ENCODE data around the gene TFDP2.
"Not testable (repeated sequence)": the region's sequence is repeated elsewhere in the genome, so short reads cannot be mapped to it uniquely, and the experiment has no call there.

TFDP2 gene

DNA sequence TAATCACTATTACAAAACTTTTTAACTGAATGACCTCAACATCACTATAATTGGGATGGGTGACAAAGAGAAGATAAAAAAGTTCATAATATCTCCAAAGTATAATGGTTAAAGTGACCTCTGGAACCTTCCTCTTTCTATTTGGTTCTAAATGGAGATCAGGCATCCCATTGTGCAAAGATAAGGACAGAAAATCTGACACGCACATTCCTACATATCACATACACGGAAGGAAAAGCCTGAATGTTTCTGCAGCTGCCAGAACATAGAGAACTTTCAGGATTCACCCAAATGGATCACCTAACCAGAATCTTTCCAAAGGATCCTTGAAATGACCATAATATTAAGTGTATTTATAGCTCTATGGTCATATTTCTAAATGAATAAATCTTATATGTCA is 128.2 kb downstream of the TFDP2 start:
- DNase-seq (ENCODE audit: low spot score), result no peak

DNA sequence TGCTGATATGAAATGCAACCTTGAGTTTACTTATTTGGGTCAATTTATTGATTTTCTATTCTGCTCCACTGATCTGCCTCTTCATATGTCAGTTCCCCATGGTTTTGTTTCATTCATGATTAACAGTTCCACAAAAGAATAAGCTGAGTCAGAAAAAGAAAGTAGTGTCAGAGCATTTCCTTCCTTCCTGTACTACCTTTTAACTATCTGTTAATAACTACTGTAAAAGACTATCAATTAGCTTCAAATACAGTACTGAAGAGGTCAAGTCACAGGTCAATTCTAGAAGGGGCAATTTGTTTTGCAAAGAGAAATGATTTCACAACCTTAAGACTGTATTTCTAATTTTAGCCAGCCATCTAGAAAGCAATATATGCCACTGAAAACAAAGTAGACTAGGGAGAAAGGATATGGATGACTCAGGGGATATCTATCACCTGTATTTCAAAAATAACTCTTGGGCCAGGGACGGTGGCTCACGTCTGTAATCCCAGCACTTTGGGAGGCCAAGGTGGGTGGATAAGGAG is 129.5 kb downstream of the TFDP2 start:
- no peak for DNase-seq (ENCODE audit: low spot score)

DNA sequence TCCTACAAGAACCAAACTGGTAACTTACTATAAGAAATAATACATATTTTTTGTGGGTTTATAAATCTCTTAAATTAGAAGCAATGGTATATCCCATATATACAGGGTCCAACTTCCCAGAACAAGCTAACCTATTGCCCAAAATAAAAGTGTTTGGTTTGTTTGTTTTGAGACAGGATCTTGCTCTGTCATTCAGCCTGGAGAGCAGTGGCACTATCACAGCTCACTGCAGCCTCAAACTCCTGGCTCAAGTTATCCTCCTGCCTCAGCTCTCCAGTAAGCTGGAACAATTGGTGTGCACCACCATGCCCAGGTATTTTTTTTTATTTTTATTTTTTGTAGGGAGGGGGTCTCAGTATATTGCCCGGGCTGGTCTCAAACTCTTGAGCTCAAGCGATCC is 135.4 kb downstream of the TFDP2 start:
- DNase-seq (ENCODE audit: low spot score), result no peak

DNA sequence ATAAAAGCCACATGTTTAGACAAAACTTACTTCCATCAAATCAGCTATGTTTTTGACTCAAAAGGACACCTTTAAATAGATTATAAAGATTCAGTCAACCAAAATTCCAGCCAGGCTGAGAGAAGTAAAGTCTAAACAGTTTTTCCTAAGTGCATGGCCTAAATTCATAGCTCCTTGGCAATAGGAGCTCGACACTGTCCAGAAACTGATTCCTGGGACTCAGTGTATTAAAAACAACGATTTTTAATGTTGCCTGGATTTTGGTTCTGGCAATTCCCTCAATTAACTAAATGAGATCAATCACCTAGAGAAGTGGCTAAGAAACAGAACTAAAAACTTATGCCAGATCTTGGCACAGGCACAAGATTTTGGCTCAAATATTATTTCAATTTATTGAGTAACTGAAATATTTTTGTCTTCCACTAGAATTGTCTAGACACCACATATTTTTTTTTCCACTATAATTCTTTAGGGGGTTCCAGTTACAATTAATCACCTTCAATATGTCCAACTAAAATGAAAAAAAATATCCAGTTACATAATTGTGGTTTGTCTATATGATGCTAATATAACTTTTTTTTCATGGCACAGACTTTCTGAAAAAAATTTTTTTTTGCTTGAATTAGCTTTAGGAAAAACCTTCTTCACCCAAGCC is 135.9 kb downstream of the TFDP2 start:
- no peak for DNase-seq (ENCODE audit: low spot score)

DNA sequence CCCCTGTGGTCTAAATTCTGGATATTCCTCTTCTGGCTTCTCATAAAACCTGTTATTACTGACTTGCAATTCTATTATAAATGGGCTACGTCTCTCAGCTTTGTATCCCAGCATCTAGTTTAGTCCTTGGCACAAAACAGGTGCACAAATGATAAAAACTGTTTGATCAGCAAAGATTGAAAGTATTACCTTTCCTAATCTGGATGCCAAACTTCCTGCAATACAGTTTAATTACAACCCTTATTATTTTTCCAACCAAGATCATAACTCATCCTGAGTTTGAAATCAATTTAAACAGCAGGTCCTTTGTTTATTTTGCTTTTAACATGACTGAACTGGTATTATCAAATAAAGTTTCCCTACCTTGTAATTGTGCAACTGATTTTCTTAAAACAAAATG is 140.3 kb downstream of the TFDP2 start:
- DNase-seq (ENCODE audit: low spot score), result no peak

DNA sequence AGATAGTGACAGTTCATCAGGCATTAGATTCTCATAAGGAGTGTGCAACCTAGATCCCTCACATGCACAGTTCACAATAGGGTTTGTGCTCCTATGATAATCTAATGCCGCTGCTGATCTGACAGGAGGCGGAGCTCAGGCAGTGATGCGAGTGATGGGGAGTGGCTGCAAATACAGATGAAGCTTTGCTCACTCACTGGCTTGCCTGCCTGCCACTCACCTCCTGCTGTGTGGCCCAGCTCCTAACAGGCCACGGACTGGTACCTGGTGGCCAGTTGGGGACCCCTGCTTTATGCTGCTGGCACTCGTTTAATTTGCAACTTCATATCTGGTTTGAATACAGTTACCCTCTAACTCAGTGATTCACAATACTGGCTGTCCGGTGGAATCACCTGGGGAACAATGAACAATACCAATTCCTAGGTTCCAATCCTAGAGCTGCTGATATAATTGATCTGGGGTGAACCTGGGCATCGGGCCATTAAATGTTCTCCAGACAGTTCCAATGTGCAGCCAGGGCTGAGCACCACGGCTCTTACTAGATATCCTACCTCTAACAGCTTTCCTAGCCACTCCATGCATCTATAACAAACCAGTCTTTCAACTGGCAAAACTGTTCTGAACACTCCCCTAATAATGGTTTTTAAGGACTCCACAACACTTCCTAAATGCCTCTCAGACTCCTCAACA is 141.5 kb downstream of the TFDP2 start:
- no peak for DNase-seq (ENCODE audit: low spot score)

DNA sequence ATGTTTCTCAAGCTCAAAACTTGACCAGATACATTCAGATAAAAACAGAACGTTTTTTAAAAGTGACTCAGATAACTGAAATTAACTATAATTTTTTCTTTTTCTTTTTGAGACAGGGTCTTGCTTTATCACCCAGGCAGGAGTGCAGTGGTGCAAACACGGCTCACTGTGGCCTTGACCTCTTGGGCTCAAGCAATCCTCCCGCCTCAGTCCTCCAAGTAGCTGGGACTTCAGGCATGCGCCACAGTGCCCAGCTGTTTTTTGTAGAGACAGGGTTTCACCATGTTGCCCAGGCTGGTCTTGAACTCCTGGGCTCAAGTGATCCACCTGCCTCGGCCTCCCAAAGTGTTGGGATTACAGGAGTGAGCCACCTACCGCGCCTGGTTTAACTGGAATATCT is 144.4 kb downstream of the TFDP2 start:
- DNase-seq (ENCODE audit: low spot score), result not testable (repeated sequence)

DNA sequence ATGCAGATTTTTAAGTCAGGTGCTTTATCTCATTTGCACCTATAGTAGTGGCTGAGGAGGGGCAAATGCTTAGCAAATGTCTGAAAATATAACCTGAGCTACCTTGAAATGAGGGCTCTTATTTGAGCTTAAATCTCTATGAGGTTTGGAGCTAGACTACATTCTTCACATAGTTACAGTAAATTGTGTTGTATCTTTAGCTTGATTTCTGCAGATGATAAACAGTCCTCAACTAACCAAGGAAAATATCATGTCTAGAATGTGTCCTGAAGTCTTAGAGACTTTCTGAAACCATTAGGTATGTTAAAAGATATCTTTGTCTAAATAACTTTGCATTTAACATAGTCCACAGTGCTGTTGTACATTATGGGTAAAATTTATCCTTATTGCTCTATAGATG is 145.3 kb downstream of the TFDP2 start:
- DNase-seq (ENCODE audit: low spot score), result no peak

DNA sequence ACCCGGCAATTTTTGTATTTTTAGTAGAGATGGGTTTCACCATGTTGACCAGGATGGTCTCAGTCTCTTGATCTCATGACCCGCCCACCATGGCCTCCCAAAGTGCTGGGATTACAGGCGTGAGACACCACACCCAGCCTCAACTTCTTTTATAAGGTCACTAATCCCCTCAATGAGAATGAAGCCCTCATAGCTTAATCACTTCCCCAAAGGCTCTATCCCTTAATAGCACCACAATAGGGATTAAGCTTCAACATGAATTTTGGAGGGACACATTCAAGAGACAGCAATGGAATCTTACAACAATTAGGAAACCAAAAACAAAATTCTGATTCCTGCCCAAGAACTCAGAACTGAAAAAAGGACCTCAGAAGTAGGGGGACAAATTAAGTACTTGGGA is 146.1 kb downstream of the TFDP2 start:
- no peak for DNase-seq (ENCODE audit: low spot score)

DNA sequence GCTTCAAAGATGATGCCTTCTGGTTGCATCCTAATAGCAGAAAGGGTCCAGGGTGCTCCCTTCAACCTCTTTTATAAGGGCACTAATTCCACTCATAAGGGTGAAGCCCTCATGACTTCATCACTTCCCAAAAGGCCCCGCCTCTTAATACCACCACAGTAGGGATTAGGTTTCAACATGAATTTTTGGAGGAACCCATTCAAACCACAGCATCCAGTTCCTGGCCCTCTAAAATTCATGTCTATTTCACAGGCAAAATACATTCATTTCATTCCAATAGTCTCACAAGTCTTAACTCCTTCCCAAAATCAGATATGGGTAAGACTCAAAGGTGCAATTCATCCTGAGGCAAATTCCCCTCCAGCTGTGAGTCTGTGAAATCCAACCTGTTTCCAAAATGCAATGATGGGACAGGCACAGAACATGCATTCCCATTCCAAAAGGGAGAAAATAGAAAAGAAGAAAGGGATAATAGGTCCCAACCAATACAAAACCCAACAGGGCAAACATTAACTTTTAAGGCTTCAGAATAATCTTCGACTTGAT is 148.9 kb downstream of the TFDP2 start:
- DNase-seq (ENCODE audit: low spot score), result no peak

DNA sequence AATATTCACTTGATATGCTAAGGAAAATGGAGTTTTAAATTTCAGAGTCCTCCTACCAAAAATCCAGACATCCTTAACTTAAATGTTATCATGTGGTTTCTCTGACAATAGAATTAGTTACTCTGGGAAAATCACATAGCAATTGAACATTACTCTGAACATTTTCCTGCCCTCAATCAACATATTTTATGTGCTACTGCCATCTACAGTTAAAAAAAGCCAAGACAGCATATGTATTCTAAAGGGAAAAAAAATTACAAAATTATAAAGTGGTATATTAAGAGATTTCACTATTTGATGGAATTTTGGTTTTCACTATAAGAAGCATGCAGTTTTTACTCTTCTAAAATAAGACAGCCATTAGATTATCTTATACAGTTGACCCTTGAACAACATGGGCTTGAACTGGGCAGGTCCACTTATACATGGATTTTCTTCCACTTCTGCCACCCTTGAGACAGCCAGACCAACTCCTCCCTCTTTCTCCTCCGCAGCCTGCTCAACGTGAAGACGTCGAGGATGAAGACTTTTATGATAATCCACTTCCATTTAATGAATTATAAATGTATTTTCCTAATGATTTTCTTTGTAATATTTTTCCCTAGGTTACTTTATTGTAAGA is 150.6 kb downstream of the TFDP2 start:
- DNase-seq (ENCODE audit: low spot score), result no peak

DNA sequence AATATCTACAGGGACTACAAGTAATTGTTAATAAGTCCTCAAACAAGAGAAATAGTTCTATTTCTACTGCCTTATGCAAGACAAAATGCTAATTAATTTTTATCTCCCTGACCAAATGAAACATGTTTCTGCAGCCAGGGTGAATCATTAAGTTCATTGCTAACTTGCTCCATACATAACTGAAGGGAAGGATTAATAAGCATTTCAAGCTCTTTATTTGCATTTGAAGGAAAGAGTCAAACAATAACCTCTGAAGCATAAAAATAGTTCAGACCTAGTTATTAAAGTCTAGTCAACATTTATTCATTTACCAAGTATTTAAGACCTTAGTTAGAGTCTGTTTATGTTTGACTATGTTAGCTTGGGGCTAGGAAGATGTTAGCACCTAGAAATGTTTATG is 152.9 kb downstream of the TFDP2 start:
- DNase-seq (ENCODE audit: low spot score), result no peak

DNA sequence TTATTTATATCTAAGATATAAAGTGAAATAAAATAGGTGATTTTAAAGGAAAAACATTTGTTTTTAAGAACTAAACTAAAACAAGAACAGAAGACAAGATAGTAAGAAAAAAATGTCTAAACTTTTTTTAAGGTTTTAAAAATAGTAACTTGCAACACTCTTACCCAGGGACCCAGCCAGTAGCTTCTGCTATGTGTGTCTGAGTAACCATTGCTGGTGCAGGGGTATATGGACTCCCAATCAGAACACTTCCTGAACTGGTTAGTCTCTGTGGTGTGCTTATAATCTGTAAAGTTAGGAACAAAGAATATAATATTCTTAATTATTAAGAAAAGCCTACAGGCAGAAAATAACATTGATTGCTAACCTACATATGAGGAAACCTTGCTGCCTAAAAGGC is 154.5 kb downstream of the TFDP2 start:
- no peak for DNase-seq (ENCODE audit: low spot score)

DNA sequence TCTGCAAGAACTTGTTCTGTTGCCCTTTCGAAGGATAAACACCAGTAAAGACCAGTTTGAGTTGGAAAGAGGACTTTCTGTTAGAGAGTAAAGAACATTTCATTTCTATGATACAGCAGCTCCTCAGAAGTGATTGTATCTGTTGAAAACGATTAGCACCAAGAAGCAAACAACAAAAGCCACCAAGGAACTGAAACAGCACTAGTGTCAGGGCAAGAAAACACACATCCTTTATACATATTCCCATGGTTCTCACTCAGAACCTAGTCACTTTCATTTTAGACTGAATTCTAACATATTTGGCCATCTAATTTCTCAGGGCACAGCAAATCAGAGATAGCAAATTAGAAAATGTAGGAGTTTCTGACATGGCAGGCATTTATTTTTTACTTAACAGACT is 156.8 kb downstream of the TFDP2 start:
- DNase-seq (ENCODE audit: low spot score), result no peak

DNA sequence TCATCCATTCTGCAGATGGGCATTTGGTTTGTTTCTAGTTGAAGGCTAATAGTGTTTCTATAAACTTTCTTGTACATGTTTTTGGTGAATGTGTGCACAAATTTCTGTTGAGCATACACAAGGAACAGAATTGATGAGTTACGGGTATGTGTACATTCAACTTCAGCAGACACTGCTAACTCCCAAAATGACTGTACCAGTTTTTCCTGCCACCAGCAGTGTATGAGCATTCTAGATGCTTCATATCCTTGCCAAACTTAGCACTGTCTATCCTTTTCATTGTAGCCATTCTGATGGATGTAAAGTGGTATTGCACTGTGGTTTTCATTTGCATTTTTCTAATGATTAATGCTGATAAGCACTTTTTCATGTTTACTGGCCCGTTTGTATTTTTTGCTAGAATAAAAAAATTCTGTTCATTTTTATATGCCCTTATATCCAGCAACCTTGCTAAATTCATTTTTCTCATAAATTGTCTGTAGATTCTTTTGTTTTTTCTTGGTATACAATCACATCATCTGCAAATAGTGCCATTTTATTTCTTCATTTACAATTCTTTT is 162.7 kb downstream of the TFDP2 start:
- DNase-seq (ENCODE audit: low spot score), result no peak

DNA sequence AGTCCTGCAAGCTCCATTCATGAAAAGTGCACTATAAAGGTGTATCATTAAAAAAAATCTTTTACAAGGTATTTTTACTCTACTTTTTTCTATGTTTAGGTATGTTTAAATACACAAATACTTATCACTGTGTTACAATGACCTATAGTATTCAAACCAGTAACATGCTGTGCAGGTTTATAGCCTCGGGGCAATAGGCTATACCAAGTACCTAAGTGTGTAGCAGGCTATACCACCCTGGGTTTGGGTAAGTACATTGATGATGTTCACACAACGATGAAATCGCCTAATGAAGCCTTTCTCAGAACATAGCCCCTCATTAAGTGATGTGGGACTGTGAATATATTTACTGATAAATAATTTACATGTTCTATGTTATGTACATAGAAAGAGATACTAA is 168.3 kb downstream of the TFDP2 start:
- DNase-seq (ENCODE audit: low spot score), result no peak

DNA sequence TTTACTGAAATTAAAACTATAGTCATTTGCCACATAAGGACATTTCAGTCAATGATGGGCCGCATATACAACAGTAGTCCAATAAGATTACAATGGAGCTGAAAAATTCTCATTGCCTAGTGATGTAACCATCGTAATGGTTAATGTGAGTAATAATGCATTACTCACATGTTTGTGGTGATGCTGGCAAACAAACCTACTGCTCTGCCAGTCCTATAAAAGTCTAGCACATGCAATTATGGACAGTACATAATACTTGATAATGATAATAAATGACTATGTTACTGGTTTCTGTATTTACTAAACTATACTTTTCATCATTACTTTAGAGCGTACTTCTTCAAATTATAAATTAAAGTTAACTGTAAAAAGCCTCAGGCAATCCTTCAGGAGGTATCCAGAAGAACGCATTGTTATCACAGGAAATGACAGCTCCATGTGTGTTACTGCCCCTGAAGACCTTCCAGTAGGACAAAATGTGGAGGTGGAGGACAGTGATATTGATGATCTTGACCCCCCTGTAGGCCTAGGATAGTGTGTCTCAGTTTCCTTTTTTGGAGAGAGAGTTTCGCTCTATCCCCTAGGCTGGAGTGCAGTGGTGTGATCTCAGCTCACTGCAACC is 170.2 kb downstream of the TFDP2 start:
- DNase-seq (ENCODE audit: low spot score), result no peak

DNA sequence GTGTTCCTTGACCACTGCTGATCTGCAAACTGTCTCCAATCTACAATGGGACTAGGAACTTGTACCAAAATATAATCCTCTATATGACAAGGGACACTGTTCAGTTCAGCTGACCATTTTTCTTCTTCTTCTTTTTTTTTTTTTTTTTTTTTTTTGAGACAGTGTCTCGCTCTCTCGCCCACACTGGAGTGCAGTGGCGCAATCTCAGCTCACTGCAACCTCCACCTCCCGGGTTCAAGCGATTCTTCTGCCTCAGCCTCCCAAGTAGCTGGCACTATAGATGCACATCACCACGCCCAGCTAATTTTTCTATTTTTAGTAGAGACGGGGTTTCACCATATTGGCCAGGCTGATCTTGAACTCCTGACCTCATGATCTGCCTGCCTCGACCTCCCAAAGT is 174.6 kb downstream of the TFDP2 start:
- not testable (repeated sequence) for DNase-seq (ENCODE audit: low spot score)

DNA sequence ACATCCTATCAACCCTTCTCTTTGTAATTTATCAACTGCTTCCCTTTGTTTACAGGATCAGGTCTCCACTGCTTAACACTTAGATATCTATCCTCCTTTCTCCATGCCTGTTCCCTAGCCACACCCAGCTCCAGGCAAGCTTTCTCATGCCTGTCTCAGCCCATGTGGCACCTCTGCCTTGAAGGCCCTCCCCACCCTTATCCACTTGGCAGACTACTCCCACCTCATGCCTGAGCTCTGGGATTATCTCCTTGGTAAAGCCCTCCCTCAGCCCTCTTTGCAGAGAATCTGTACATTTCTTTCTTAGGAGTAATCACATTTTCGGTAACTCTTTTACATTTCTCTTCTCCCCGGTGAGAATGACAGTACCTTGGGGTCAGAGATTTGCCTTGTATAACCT is 176.9 kb downstream of the TFDP2 start:
- no peak for DNase-seq (ENCODE audit: low spot score)

DNA sequence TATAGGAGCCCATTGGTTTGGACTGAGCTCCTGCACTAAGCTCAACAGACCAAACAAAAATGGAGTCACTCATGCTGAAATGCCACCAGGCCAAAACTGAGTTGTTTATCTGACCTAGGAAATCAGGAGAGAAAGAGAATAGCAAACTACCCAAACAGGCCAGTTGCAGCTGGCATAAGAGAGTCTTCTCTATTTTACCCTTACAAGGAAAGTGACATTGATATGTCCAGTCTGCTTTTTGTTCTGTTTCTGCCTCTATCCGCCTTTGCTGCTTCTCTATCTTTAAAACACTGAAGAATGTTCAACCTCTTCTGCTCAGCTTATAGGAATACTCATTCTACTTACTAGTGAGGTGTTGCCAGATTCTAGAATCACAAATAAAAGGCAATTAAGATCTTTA is 177.8 kb downstream of the TFDP2 start:
- DNase-seq (ENCODE audit: low spot score), result no peak

DNA sequence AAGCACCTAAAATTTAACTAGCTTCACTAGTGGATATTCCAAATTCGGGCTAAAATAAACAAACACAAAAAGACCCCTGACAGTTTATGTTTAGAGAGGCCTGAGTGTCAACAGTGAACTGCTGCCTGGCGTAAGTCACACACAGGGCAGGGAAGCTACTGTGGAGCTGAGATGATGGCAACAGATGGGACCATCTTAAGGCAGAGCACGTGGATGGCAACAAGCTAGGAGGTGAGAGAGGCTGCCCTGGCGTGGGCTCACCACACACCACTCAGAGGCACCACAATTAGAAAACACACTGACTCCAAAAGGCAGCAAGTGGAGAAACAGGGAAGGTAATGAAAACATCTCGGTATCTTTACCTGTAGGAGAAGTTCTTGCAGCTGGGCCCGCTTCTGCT is 179.6 kb downstream of the TFDP2 start:
- DNase-seq (ENCODE audit: low spot score), result no peak

DNA sequence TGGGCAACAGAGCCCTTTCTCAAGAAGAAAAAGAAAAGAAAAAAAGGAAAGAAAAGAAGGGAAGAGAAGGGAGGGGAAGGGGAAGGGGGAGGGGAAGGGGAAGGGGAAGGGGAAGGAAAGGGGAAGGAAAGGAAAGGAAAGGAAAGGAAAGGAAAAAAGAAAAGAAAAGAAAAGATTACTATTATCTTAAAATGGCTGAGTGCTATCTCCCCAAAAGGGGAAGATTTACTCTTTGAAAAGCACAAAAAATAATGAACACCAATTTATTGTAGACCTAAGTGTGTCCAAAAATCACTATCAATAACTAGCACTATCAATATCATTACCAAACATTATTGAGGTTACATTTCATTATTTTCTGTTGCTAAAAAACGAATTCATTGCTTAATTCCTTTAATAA is 183.9 kb downstream of the TFDP2 start:
- DNase-seq (ENCODE audit: low spot score), result no peak
